Activated naive CD8-positive, alpha-beta T cell treated with anti-CD3 and anti-CD28 coated beads for 36 hours (primary cell): ENCODE results near the gene C1QTNF9. TPM values are rescaled to one million over a fixed set of nuclear protein-coding genes. Genes with fewer than 3 reads are reported as not detected.
"Not testable (repeated sequence)": the region's sequence is repeated elsewhere in the genome, so short reads cannot be mapped to it uniquely, and the experiment has no call there.

Experiments used
- DNase-seq: peaks from one replicate; pipeline ENCODE4 v3.0.0; 2021
- H3K27ac Mint-ChIP-seq: one replicate; pipeline ENCODE4 v1.8.0; 2022; ENCODE audit warnings: mild to moderate bottlenecking, moderate library complexity, mixed read lengths
- H3K27me3 Mint-ChIP-seq: one replicate; pipeline ENCODE4 v1.8.0; 2022; ENCODE audit warnings: mild to moderate bottlenecking, mixed read lengths
- H3K36me3 Mint-ChIP-seq: one replicate; pipeline ENCODE4 v1.8.0; 2021; ENCODE audit warnings: mild to moderate bottlenecking, mixed read lengths
- H3K4me1 Mint-ChIP-seq: one replicate; pipeline ENCODE4 v1.8.0; 2021; ENCODE audit warnings: mixed read lengths
- H3K4me3 Mint-ChIP-seq: one replicate; pipeline ENCODE4 v1.8.0; 2022; ENCODE audit warnings: mild to moderate bottlenecking, moderate library complexity, mixed read lengths
- H3K9me3 Mint-ChIP-seq: one replicate; pipeline ENCODE4 v1.8.0; 2022; ENCODE audit warnings: mixed read lengths
- total RNA-seq, 2 experiments: library from RNA; stranded (reverse); gene quantifications; one replicate each; pipeline ENCODE4 v1.2.3, GENCODE V29; 2021

The C1QTNF9 gene
- not detected for total RNA-seq

- DNase-seq, H3K4me1 Mint-ChIP-seq, H3K27ac Mint-ChIP-seq, H3K27me3 Mint-ChIP-seq, H3K4me3 Mint-ChIP-seq, H3K9me3 Mint-ChIP-seq: not testable (repeated sequence)
- H3K36me3 Mint-ChIP-seq, result peaks cover 16% of the 10 kb centered on the region
Observed at GRCh38 chr13:24309300-24309699, at the start of gene C1QTNF9. C1QTNF9 (plus strand) TSS chr13:24309580; CDS start chr13:24316004, 6,424 bp downstream.

DNA sequence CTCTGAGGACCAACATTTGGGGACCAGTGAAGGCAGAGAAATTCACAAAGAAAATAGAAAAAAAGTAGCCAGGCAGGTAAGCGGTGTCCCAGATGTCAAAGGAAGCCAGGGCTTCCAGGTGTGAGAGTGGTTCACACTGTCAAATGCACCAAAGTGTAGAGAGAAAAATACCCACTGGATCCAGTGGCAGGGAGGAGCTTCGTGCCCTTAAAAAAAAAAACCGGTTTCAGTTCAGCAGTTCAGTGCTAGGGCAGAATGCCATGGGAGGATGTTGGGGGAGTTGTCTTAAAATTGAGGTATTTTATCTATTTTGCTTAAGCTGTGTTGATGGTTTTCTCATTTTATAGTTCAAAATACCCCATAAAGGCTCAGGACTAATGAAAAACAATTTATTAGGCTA is 47.8 kb upstream of the C1QTNF9 start:
- no peaks in the 10 kb centered on the region for H3K27me3 Mint-ChIP-seq
- H3K36me3 Mint-ChIP-seq, result peaks cover 44% of the 10 kb centered on the region
- no peak for DNase-seq

GRCh38 chr13:24263632-24264031 is 45.7 kb upstream of the C1QTNF9 start:
- H3K27ac Mint-ChIP-seq, result peak overlapping the region; percentile 90
- H3K27me3 Mint-ChIP-seq, result no peaks in the 10 kb centered on the region
- H3K36me3 Mint-ChIP-seq, result peaks cover 38% of the 10 kb centered on the region
- no peaks in the 10 kb centered on the region for H3K9me3 Mint-ChIP-seq
- H3K4me3 Mint-ChIP-seq, result peak overlapping the region; percentile 15
- peaks cover 86% of the 10 kb centered on the region for H3K4me1 Mint-ChIP-seq
- no peak for DNase-seq

More for the DNA sequence above, 47.8 kb upstream of the C1QTNF9 start:
- H3K9me3 Mint-ChIP-seq, result no peaks in the 10 kb centered on the region
- H3K4me3 Mint-ChIP-seq, result peak overlapping the region; percentile 43
- peak overlapping the region; percentile 81 for H3K27ac Mint-ChIP-seq
- H3K4me1 Mint-ChIP-seq, result peaks cover 84% of the 10 kb centered on the region

DNA sequence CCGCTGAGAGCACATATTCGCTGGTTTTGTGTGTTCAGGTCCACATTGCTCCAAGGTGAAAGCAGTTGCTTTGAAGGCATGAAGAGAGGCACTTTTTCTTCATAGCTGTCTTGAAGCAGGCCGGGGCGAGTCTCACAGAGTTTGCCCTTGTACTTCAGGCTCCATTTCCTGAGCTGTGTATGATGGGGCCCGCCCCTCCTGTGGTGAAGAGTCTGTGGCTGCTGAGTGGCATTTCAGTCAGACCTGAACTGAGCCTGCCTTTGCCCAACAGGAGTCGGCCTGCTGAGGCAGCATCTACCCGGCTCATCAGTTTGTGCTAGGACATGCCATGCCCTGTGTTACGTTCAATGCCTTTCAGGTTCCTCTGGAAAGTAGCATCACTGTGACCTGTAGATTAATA is 44.4 kb upstream of the C1QTNF9 start:
- H3K36me3 Mint-ChIP-seq, result peaks cover 33% of the 10 kb centered on the region
- H3K27me3 Mint-ChIP-seq, result no peaks in the 10 kb centered on the region
- no peaks in the 10 kb centered on the region for H3K9me3 Mint-ChIP-seq
- peak overlapping the region; percentile 15 for H3K4me3 Mint-ChIP-seq
- peak overlapping the region; percentile 90 for H3K27ac Mint-ChIP-seq
- peaks cover 87% of the 10 kb centered on the region for H3K4me1 Mint-ChIP-seq
- DNase-seq, result peak; percentile 80

GRCh38 chr13:24265453-24265852 is 43.9 kb upstream of the C1QTNF9 start:
- DNase-seq, result no peak
- Mint-ChIP-seq H3K36me3 (peaks cover 32% of the 10 kb centered on the region), H3K27ac (peak overlapping the region; percentile 90), H3K4me1 (peaks cover 87% of the 10 kb centered on the region), H3K4me3 (peak overlapping the region; percentile 15), H3K9me3 (no peaks in the 10 kb centered on the region), H3K27me3 (no peaks in the 10 kb centered on the region)

- peak overlapping the region; percentile 74 for H3K4me3 Mint-ChIP-seq
- H3K4me1 Mint-ChIP-seq, result peaks cover 80% of the 10 kb centered on the region
- peak overlapping the region; percentile 98 for H3K27ac Mint-ChIP-seq
- no peak for DNase-seq
- no peaks in the 10 kb centered on the region for H3K27me3 Mint-ChIP-seq
- peaks cover 32% of the 10 kb centered on the region for H3K36me3 Mint-ChIP-seq
- no peaks in the 10 kb centered on the region for H3K9me3 Mint-ChIP-seq
Observed at GRCh38 chr13:24267274-24267673, 42.1 kb upstream of the C1QTNF9 start.

DNA sequence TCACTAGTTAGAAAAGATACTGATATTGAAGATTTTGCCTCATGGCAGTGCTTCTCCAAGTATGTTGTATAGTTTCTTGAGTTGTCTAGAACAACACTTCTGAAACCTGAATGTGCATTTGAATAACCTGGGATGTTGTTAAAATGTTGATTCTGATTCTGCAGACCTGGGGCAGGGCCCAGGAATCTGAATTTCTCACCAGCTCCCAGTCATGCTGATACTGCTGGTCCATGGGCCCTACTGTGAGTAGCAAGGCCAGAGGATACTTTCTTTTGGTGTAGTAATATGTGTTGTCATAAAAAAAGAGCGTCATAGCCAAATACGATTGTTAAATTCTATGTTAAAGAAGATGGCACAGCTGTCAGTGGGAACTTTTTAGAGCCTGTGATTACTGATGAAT is 41.6 kb upstream of the C1QTNF9 start:
- peaks cover 79% of the 10 kb centered on the region for H3K4me1 Mint-ChIP-seq
- peaks cover 33% of the 10 kb centered on the region for H3K36me3 Mint-ChIP-seq
- H3K9me3 Mint-ChIP-seq, result no peaks in the 10 kb centered on the region
- H3K27me3 Mint-ChIP-seq, result no peaks in the 10 kb centered on the region
- no peak for DNase-seq
- H3K4me3 Mint-ChIP-seq, result peak overlapping the region; percentile 74
- peak overlapping the region; percentile 98 for H3K27ac Mint-ChIP-seq

DNA sequence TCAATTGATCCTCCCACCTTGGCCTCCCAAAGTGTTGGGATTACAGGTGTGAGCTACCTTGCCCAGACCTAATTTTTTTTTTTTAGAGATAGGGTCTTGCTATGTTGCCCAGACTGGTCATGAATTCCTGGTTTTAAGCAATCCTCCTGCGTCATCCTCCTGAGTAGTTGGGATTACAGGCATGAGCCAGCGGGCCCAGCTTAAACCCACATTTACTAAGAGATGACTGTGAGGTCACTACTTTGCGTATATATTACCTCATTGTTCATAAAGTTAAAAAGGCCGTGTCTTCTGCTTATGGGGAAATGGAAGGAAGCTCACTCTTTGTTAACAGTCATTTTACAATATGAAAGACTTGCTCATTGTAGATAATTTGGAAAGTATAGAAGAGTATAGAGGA is 39.6 kb upstream of the C1QTNF9 start:
- Mint-ChIP-seq H3K4me3 (peak overlapping the region; percentile 89), H3K9me3 (no peaks in the 10 kb centered on the region), H3K36me3 (peaks cover 44% of the 10 kb centered on the region), H3K4me1 (peaks cover 82% of the 10 kb centered on the region), H3K27ac (peak overlapping the region; percentile 92), H3K27me3 (no peaks in the 10 kb centered on the region)
- DNase-seq, result no peak

DNA sequence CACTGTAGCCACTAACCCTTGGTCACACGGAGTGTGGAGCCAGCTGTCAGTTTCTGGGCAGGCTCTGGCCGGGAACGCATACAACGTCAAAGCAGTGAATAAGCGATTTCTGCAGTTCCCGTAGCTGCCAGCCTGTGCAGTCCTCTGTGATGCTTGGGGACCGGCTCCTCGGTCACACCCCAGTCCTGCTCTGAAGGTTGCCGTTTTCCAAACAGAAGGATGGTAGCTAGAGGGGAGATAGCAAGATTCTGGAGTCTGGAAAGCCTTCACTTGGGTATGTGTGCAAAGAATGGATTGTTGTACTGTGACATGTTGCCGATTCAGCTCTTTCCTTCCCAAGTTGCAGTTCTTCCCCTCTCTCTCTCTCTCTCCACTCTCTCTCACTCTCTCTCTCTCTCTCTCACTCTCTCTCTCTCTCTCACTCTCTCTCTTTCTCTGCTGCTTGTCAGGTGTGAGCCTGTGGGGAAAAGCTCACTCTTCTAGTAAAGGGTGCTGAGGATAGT is 38.7 kb upstream of the C1QTNF9 start:
- Mint-ChIP-seq H3K27ac (peak overlapping the region; percentile 92), H3K36me3 (peaks cover 44% of the 10 kb centered on the region), H3K9me3 (no peaks in the 10 kb centered on the region), H3K27me3 (no peaks in the 10 kb centered on the region), H3K4me1 (peaks cover 82% of the 10 kb centered on the region), H3K4me3 (peak overlapping the region; percentile 89)
- DNase-seq, result peak; percentile 61

DNA sequence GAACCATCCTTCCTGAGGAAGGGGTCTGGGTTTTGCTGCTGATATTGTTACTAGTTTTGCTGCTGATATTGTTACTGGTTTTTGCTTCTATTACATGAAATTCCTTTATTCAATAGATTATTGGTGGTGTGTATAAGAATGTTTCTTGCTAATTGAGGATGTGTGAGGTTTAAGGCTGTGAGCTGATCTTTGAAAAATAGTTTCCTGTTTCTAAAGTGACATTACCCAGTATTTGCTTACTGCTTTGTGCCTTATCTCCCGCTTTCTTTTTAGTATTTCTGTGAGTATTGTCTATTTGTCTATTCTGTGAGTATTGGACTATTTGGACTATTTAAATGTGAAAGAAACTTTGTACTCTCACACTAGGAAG is 38.2 kb upstream of the C1QTNF9 start:
- H3K4me3 Mint-ChIP-seq, result peak overlapping the region; percentile 89
- H3K9me3 Mint-ChIP-seq, result no peaks in the 10 kb centered on the region
- peaks cover 85% of the 10 kb centered on the region for H3K4me1 Mint-ChIP-seq
- peak overlapping the region; percentile 92 for H3K27ac Mint-ChIP-seq
- no peak for DNase-seq
- H3K27me3 Mint-ChIP-seq, result no peaks in the 10 kb centered on the region
- H3K36me3 Mint-ChIP-seq, result peaks cover 46% of the 10 kb centered on the region

- Mint-ChIP-seq H3K4me1 (peaks cover 85% of the 10 kb centered on the region), H3K9me3 (no peaks in the 10 kb centered on the region), H3K27me3 (no peaks in the 10 kb centered on the region), H3K27ac (peak overlapping the region; percentile 92), H3K4me3 (peak overlapping the region; percentile 89), H3K36me3 (peaks cover 48% of the 10 kb centered on the region)
- DNase-seq, result peak; percentile 57
Observed at GRCh38 chr13:24271601-24272451, 37.6 kb upstream of the C1QTNF9 start.

GRCh38 chr13:24272452-24273161 is 36.8 kb upstream of the C1QTNF9 start:
- Mint-ChIP-seq H3K27me3 (no peaks in the 10 kb centered on the region), H3K4me1 (peaks cover 84% of the 10 kb centered on the region), H3K27ac (peak overlapping the region; percentile 92), H3K4me3 (peak overlapping the region; percentile 89), H3K9me3 (no peaks in the 10 kb centered on the region), H3K36me3 (peaks cover 49% of the 10 kb centered on the region)
- DNase-seq, result no peak

GRCh38 chr13:24273926-24274325 is 35.5 kb upstream of the C1QTNF9 start:
- H3K9me3 Mint-ChIP-seq, result no peaks in the 10 kb centered on the region
- H3K4me1 Mint-ChIP-seq, result peaks cover 79% of the 10 kb centered on the region
- peak overlapping the region; percentile 42 for H3K4me3 Mint-ChIP-seq
- peaks cover 50% of the 10 kb centered on the region for H3K36me3 Mint-ChIP-seq
- DNase-seq, result no peak
- H3K27me3 Mint-ChIP-seq, result no peaks in the 10 kb centered on the region
- H3K27ac Mint-ChIP-seq, result peak overlapping the region; percentile 92

DNA sequence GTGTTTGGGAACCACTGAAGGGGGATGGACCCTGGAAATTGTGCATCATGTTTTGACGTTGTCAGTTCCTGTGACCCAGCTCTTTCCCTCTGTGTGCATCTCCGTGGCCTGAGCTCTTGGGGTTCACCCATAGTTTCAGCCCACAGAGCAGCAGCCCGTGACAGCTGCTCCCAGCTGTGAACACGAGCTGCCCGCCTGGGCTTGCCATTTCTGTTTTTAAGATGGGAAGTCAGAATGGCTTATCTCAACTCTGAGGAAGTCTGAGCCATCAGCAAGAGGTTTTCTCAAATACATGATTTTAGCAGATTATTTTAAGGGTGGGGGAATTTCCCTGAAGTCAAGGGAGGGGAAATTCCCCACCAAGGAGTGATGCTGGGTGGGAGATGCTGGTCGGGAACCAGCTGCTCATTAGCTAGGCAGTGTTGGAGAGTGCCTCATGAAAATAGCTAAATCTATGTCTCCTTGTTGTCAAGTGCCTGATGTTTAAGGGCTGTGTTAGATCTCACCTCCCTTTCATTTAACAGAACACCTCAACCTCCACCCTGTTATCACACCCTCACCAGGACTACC is 34.8 kb upstream of the C1QTNF9 start:
- DNase-seq, result peak; percentile 81
- no peaks in the 10 kb centered on the region for H3K9me3 Mint-ChIP-seq
- peak overlapping the region; percentile 55 for H3K4me3 Mint-ChIP-seq
- H3K36me3 Mint-ChIP-seq, result peaks cover 53% of the 10 kb centered on the region
- H3K27me3 Mint-ChIP-seq, result no peaks in the 10 kb centered on the region
- peaks cover 80% of the 10 kb centered on the region for H3K4me1 Mint-ChIP-seq
- peak overlapping the region; percentile 92 for H3K27ac Mint-ChIP-seq

- Mint-ChIP-seq H3K27me3 (no peaks in the 10 kb centered on the region), H3K4me3 (peak overlapping the region; percentile 55), H3K36me3 (peaks cover 57% of the 10 kb centered on the region), H3K27ac (peak overlapping the region; percentile 92), H3K9me3 (no peaks in the 10 kb centered on the region), H3K4me1 (peaks cover 81% of the 10 kb centered on the region)
- no peak for DNase-seq
Observed at GRCh38 chr13:24275041-24275440, 34.3 kb upstream of the C1QTNF9 start.
